CD4-positive, alpha-beta T cell treated with Interleukin-12 subunit alpha and Interleukin-12 subunit beta, for 1 hour (primary cell): ENCODE measurements around the gene SF3B2.

Experiments used
- DNase-seq: peaks from one replicate; pipeline ENCODE4 v3.0.0-alpha.2; 2020

Gene SF3B2

DNA sequence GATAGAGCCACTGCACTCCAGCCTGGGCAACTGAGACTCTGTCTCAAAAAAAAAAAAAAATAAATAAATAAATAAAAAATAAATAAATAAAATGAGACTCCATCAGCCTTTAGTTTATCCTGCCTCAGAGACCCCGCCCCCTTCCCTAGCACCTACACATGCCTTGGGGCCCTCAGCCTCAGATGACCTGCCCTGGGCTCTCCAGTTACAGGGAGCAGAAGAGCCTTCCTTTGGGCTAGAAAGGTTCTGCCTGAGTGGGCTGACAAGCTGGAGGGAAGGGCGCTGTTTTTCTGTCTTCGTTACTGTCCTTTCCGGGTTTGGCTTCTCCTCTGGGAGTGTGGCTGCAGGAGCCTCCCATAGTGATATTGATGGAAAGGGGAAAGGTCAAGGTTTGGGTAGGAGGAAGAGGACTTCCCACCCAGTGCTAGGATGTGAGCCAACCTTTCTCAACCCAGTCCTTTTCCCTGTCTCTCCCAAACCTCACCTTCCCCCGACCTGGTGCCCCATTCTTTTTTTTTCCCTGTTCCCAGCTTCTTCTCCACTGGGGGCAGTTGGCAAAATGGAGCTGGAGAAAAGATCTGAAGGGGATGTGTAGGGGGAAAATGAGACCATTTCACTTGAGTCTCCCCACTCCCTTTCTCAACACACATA, 1.5 kb upstream of the SF3B2 start:
- DNase-seq: no peak

DNA sequence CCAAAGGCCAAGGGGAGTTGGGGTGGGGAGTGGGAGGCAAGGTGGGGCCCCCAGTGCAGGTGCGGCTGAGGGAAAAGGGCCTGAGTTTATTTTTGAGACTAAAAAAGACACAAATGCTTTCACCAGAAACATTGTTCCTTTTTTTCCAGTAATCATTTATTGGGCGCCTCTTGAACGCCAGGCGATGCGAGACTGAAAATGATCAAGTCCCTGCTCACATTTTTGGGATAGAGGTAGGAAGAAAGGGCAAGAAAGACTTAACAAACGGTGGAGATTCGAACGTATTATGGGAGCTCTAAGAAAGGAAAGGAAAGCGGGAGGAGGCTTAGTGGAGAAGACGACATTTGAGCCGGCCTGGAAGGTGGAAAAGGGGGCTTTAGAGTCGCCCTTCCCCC, 796 bp upstream of the SF3B2 start:
- no peak for DNase-seq

DNA sequence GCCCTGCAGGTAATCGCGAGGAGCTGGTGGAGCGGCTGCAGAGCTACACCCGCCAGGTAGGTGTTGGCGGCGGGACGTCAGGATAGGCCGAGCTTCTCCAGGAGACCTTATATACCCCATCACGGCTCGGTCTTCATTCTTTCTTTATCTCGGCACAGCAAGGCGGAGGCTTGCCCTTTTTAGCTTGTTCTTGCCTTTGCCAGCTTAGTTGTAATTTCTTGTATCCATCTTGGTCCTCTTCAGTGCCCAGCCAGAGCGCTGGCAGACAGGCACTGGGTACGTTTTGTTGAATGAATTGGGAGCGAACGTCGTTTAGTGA, 459 bp downstream of the SF3B2 start:
- DNase-seq: no peak

DNA sequence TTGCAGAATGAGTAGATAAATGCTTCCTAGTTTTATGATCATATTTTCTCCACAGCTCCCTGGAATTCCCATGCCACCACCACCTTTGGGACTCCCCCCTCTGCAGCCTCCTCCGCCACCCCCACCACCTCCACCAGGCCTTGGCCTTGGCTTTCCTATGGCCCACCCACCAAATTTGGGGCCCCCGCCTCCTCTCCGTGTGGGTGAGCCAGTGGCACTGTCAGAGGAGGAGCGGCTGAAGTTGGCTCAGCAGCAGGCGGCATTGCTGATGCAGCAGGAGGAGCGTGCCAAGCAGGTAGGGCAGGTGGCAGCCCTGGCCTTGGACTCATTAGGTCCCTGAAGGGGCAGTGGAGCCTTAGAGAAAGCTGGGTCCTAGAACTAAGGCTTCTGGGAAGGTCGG, 2.9 kb downstream of the SF3B2 start:
- no peak for DNase-seq

DNA sequence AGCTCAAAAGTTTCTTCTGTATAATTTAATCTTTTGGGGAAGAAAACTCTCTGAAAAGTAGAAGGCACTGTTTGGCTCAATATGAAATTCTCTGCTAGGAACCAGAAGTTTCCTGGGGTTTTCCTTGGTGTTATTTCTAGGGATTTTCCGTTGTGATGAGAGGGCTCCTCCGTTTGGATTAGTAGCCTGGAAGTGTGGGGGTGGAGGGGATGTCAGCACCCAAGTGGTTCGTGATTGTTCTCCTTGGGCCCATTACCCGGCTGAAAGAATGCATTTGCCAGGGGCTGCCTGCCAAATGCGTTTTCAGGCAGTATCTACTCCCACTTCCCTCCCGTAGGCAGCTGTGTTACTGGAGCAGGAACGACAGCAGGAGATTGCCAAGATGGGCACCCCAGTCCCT, 4.3 kb downstream of the SF3B2 start:
- no peak for DNase-seq

DNA sequence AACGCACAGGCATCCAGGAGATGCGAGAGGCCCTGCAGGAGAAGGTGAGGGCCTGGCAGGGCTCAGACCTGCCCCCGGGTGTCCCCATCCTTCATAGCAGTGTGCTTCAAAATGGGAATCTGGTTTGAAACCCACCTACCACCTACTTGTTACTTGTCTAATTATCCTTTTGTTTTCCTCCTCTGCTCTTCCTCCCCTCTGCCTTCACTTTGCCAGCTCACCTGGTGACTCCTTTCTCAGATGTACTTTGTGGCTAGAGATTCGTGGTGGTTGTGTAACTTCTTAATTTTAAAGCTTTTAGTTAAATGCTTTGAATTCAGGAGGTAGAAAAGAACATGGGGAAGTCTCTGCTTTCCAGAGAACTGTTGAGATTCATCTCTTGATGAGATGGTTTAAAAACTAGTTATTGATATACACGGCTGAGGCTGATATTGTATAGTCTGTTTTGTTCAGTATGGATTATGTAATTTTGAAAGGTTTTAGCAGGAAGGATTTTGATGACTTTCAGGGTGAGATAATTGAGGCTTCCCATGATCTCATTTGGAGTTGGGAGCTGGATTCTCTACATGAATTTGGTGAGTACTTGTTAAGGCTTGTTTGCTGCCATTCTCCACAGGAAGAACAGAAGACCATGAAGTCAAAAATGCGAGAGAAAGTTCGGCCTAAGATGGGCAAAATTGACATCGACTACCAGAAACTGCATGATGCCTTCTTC, 8.0 kb downstream of the SF3B2 start:
- no peak for DNase-seq

DNA sequence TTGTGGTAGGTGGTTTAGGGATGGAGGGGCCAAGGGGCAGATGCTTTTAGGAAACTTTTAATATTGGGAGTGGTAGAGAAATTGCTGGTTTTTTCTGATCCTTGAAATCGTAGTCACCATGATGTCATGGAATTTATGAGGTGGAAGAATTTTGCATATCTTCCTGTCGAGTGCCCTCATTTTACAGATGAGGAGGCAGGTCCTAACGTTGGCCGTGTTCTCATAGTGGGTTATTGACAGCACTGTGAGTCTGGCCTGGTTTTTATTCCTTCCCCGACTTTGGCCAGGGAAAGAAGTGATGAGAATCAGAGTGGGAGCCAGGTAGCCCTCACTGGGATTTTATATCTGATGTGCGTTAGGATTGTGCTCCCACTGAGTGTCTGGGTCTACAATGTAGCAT, 9.1 kb downstream of the SF3B2 start:
- DNase-seq: no peak

DNA sequence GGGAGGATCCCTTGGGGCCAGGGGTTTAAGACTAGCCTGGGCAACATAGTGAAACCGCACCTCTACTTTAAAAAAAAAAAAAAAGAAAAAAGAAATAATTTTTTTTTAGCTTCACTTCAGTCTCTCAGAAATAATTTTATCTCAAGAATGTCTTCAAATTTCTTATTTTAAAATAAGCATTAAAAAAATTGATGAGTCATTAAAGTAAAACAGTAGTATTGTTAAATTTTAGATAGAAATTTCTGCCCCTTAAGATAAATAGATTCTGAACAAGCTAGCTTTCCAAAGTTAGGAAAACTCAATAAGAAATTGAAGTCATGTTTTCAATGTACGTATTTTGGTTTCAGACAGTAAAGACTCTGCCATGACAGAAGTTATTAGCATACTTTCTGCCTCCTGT, 10.2 kb downstream of the SF3B2 start:
- no peak for DNase-seq

DNA sequence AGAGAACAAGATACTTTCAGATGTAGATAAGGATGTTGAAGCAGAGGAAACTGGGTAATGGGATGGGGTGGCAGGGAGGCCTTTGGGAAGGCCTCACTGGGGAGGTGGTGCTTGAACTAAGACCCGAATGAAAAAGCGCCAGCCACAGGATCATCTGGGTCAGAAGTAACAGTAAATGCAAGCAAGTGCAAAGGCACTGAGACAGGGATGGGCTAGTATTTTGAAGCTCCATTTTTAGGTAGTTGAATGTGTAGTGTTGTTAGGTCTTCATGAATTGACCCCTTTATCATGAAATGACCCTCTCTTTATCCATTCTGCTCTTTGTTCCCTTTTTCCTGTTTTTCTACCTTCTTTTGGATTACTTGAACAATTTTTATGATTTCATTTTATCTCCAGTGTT, 11.7 kb downstream of the SF3B2 start:
- DNase-seq: no peak

DNA sequence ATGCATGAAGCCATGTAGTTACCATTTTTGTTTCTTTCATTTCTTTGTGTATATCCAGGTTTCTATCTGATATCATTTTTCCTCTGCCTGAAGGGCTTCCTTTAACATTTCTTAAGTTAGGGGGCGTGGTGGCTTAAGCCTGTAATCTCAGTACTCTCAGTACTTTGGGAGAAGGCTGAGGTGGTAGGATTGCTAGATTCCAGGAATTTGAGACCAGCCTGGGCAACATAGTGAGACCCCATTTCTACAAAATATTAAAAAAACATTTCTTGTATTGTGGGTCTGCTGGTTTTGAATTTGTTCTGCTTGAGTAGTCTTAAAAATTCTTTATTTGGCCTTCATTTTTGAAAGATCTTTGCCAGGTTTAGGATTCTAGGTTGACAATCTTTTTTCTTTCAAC, 12.4 kb downstream of the SF3B2 start:
- no peak for DNase-seq

DNA sequence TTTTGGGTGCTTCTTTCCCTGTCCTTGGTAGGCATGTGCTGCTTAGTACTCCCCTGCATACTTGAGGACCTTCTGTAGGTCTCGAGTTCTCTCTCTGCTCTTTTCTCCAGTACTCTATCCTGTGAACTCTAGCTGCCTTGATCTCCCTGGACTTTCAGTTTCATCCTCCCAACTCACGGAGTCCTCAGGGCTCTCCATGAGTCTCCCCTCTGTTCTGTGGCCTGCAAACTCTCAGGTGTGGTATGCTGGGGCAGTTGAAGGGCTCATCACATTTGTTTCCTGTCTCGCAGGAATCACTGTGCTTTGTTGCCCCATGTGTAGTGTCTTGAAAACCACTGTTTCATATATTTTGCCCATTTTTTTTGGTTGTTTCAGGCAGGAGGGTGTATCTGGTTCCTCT, 14.6 kb downstream of the SF3B2 start:
- no peak for DNase-seq

DNA sequence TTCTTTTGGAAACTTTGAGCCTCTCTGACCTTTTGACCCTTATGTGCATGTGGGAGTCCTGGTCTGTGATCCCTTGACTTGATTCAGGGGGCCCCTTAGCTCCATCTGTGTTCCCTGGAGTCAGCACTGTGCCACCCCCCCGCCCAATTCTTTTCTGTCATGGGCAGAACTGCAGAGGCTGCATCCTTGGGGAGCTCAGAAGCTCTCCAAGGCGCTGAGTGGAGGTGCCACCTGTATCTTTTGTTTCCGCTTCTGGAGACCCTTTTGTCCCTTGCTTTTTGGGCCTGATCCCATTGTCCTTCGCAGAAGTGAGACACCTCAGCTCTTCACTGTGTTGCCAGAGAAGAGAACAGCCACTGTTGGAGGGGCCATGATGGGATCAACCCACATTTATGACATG, 15.5 kb downstream of the SF3B2 start:
- DNase-seq: no peak

DNA sequence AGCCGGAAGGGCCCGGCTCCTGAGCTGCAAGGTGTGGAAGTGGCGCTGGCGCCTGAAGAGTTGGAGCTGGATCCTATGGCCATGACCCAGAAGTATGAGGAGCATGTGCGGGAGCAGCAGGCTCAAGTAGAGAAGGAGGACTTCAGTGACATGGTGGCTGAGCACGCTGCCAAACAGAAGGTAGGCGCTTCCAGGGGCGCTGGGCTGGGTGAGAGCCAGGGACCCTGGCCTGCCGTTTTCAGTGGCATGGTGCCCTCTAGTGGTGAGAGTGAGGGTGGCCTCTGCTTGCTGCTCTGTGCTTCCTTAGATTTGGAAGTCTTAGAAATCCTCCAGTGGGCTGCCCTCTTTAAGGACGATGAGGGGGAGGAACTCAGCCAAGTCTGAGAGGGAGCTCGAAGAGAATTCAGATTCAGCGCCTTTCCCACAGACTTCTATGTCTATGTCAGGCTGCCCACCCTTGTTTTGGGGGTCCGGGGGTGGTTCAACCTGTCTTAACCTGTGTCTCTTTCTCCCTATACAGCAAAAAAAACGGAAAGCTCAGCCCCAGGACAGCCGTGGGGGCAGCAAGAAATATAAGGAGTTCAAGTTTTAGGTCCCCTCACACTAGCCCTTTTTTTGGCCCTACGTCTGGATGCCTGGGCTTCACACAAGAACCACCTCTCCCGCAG, 16.1 kb downstream of the SF3B2 start:
- DNase-seq: peak; percentile 81

DNA sequence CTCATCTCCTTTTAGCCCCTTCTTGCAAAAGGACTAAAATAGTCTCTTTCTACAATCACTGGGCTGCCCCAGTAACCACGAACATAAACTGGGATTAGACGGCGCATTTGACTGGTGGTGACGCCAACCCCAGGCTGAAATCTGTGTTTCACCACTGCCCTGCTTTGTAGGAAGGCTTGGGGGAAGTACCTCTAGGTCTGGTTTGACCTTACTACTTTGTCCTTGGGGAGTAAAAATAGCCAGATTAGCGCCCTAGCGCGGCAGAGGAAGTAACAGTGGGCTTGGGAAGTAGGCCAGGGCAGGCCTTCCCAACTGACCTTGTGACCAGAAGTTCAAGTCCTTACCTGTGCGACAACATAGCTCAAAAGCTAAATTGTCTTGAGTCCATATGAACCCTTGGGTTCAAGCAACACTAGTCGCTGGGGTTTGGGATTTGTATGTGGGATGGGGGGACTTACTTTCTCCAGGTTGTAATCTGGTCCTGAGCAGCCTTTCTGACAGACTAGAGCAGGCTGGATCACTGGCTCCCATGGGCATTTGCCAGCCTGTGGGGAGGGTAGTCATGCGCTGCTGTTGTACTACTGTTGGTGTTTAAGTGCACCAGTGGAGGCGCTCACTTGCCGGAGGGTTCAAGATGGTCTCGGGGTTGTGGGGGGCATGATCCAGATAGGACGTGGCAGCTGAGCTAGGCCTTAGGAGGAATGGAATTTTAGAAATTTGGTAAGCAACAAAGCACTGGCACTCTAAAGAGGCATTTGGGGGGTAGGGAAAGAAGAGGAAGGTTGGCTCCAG, 17.0 kb downstream of the SF3B2 start:
- DNase-seq: peak; percentile 42

DNA sequence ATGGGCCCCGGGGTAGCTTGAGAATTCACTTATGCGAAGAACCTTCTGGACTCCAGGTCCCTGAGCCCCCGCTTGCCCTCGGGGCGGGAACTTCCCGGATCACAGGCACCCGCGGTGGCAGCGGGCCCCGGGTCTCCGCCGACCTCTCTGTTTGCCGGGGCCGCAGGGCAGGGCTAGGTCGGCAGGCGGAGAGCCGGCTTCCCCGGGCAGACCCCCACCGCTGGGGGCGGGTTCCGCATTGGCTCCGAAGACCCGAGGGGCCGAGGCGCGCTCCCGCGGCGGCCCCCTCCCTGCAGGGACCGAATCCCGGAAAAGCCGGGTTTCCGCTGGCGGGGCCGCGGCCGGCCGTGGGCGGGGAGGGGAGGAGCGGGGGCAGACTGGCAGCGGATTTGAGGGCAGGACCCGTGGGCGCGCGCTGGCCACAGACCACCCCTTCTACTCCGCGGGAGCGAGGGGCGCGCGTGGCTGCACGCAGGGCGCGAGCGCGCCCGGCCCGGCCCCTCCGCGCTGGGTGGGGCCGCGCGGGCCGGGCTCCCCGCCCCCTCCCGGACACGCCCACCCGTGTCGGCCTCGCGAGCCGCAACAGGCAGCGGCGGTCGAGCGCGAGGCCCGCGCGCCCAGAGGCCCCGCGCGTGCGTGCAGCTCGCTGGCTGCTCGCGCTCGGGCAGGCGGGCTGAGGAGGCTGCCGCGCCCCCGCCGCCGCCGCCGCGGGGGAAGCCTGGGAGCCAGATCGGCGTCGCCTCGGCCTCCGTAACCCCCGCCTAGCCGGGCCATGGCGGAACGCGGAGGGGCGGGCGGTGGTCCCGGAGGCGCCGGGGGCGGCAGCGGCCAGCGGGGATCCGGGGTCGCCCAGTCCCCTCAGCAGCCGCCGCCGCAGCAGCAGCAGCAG, 17.8 kb downstream of the SF3B2 start, which contains the start of gene PACS1:
Gene PACS1, plus strand, starts transcription at position 558 of the 889 bp plus-strand sequence. Its CDS starts 215 bp downstream, at position 773.
- peak; percentile 89 for DNase-seq

DNA sequence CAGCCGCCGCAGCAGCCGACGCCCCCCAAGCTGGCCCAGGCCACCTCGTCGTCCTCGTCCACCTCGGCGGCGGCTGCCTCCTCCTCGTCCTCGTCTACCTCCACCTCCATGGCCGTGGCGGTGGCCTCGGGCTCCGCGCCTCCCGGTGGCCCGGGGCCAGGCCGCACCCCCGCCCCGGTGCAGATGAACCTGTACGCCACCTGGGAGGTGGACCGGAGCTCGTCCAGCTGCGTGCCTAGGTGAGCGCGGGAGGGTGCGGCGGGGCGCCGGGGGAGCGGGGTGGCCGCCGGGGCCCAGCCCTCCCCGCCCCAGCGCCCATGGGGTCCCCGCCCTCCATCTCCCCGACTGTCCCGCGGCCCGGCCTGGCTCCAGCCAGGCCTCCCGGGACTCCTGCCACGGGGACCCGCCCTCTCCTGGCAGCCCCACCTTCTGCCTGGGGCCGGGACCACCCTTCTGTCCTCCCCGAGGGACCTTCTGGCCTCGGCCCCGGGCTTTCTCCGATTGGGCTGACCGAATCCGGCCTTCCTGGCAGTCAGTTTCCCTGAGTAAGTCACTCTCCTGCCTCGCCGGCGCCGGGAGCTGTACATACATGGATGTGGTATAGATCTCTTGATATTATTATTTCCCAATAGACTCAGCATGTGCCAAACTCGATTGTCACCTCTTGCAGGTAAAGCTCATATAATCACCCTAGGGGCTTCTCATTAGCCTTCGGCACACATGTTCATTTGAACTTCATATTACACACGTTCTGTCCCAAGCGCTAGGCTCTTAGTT, 18.6 kb downstream of the SF3B2 start:
- no peak for DNase-seq

DNA sequence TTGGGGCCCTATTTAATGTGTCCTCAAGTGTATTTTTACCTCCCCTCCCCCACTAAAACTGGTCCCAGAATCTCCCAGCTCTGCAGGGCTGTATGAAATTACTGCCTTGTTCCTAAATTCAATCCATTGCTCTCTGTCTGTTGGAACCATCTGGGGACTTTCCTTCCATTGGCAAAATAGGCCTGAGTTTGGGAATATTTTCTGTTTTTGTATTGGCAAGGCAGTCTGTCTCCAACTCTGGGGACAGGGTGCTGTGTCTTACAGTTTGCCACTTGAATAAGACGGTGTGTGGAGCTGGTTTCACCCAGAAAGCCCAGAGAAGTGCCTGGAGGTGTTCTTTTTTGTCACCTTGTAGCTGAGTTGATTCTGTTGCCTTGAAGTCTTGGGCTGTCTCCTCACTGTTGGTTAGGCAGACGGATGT, 19.2 kb downstream of the SF3B2 start:
- peak; percentile 33 for DNase-seq

DNA sequence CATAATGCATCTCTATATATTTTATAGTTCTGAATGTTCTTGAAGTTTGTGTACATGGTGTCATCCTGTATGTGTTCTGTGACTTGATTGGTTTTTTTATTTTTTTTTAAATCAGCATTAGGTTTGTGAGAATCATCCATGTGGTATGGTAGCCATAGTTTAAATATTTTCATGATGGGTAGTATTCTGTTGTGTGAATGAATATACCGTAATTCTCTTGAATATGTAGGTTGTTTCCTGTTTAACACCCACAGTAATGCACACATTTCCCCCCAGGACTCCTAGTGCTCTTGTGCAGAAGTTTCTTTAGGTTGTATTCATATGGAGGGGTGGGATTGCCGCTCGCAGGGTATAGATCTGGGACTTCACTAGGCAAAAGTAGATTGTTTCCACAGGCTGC, 19.9 kb downstream of the SF3B2 start:
- DNase-seq: no peak

DNA sequence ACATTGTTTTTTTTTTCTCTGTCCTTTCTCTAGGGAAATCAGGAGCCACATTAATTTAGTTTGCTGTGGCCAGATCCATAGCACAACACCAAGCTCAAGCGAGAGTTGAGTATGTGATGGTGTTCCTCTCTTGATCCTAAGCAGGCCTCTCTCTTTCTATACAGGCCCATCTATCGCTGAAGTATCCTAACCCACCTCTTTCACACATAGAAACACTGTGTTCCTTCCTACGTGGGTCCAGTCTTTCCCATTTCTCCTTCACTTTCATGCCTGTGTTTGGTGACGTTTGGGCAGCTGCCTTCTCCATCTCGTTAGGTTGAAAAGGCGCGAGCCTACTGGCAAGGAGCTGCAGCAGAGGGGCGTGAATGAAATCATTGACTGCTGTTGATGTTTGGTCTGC, 20.4 kb downstream of the SF3B2 start:
- DNase-seq: no peak

DNA sequence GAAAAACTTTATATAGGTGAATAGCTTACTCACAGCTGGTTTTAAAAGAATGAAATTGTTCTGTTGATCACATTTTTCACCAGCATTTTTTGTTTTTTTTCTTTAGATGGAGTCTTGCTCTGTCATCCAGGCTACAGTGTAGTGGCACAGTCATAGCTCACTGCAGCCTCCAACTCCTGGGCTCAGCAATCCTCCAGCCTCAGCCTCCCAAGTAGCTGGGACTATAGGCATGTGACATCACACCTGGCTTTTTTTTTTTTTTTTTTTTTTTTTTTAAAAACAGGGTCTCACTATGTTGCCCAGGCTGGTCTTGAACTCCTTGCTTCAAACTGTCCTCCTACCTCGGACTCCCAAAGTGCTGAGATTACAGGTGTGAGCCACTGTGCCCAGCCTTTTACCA, 21.5 kb downstream of the SF3B2 start:
- DNase-seq: no peak

DNA sequence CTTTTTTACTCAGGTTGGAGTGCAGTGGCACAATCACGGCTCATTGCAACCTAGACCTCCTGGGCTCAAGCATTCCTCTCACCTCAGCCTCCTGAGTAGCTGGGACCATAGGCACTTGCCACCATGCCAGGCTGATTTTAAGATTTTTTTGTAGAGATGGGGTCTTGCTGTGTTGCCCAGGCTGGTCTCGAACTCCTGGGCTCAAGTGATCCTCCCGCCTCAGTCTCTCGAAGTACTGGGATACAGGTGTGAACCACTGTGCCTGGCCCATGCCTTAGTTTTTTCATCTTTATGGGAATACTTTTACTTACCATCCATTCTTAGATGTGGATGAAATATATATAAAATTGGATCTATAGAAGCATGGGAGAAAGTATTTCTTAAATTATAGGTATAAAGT, 23.1 kb downstream of the SF3B2 start:
- no peak for DNase-seq

DNA sequence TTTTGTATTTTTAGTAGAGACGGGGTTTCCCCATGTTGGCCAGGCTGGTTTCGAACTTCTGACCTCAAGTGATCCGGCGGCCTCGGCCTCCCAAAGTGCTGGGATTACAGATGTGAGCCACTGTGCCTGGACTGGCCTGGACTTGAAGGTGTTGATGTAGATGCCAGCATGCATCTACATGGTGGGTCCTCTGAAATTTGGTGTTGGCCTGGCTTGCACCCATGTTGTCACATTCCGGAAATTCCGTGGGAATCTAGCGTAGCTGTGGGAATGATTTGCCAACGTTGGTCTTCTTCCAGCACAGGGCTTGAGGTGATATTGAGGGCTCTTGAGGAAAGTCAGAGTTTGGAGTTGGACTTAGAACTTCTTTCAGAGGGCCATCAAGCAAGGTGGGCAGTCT, 24.4 kb downstream of the SF3B2 start:
- no peak for DNase-seq
